DOHH2 (cell line): ENCODE data around the gene WNT2B.

Experiments used
- H3F3A ChIP-seq: fragments of 200-600 bp; sonication (generic), shearing (Covaris generic); 2 replicates; pipeline ENCODE4 v1.6.0; 2016; ENCODE audit warnings: antibody characterized with exemption, mild to moderate bottlenecking; ENCODE audit not compliant: control insufficient read depth, insufficient read depth
- H3K27ac ChIP-seq: fragments of 200-600 bp; sonication (generic); 2 replicates; pipeline ENCODE4 v1.5.1; 2014; ENCODE audit warnings: low read depth, mild to moderate bottlenecking, low read length, moderate library complexity
- H3K27me3 ChIP-seq: fragments of 200-600 bp; sonication (generic); 2 replicates; pipeline ENCODE4 v1.6.1; 2014; ENCODE audit warnings: mild to moderate bottlenecking, low read length, mixed read lengths; ENCODE audit not compliant: control insufficient read depth
- H3K36me3 ChIP-seq: fragments of 200-600 bp; sonication (generic); 2 replicates; pipeline ENCODE4 v1.6.1; 2014; ENCODE audit warnings: mild to moderate bottlenecking, low read length, moderate library complexity, mixed read lengths; ENCODE audit not compliant: control insufficient read depth
- H3K4me1 ChIP-seq: fragments of 200-600 bp; sonication (generic); 2 replicates; pipeline ENCODE4 v1.6.1; 2014; ENCODE audit warnings: mild to moderate bottlenecking, low read length, mixed read lengths; ENCODE audit not compliant: control insufficient read depth
- H3K4me2 ChIP-seq: fragments of 200-600 bp; sonication (generic); 2 replicates; pipeline ENCODE4 v1.6.0; 2014; ENCODE audit warnings: mild to moderate bottlenecking, low read length, moderate library complexity
- H3K4me3 ChIP-seq: fragments of 200-600 bp; sonication (generic); 2 replicates; pipeline ENCODE4 v1.5.1; 2014; ENCODE audit warnings: mild to moderate bottlenecking, low read length, mixed read lengths
- H3K79me2 ChIP-seq: fragments of 200-600 bp; sonication (generic); 2 replicates; pipeline ENCODE4 v1.6.1; 2014; ENCODE audit warnings: mild to moderate bottlenecking, low read length, mixed read lengths; ENCODE audit not compliant: control insufficient read depth
- H3K9me2 ChIP-seq: fragments of 200-600 bp; sonication (generic); replicated peaks from 2 replicates; pipeline ENCODE4 v1.6.1; 2014; ENCODE audit warnings: mild to moderate bottlenecking, low read length, mixed read lengths; ENCODE audit not compliant: control insufficient read depth
- H3K9me3 ChIP-seq: fragments of 200-600 bp; sonication (generic); 2 replicates; pipeline ENCODE4 v1.6.1; 2014; ENCODE audit warnings: antibody characterized with exemption, low read length, mixed read lengths; ENCODE audit not compliant: control insufficient read depth, insufficient read depth
- H4K20me1 ChIP-seq: fragments of 200-600 bp; sonication (generic); 2 replicates; pipeline ENCODE4 v1.6.0; 2014; ENCODE audit warnings: low read depth, mild to moderate bottlenecking, antibody characterized with exemption, low read length, moderate library complexity; ENCODE audit not compliant: control insufficient read depth, insufficient read depth
- CTCF ChIP-seq: fragments of 200-600 bp; sonication (generic); IDR thresholded peaks from one replicate; pipeline ENCODE4 v1.5.1; 2014; ENCODE audit warnings: antibody characterized with exemption, mild to moderate bottlenecking, low read depth, low read length; ENCODE audit not compliant: poor library complexity, severe bottlenecking
- EZH2phosphoT487 ChIP-seq: fragments of 200-600 bp; sonication (generic); IDR thresholded peaks from 2 replicates; pipeline ENCODE4 v1.6.1; 2017; ENCODE audit warnings: borderline replicate concordance, mild to moderate bottlenecking, antibody characterized with exemption, low read length, moderate library complexity, mixed read lengths

WNT2B gene

GRCh38 chr1:112514901-112515300 is 6.1 kb downstream of the WNT2B start:
- Histone ChIP-seq H3K4me1 (no peaks in the 10 kb centered on the region), H3K27me3 (no peaks in the 10 kb centered on the region), H3K27ac (no peak overlapping the region), H3K9me2 (no peaks in the 10 kb centered on the region), H3K4me3 (no peak overlapping the region), H3K4me2 (no peak overlapping the region), H3K36me3 (no peaks in the 10 kb centered on the region), H3K9me3 (no peaks in the 10 kb centered on the region), H3F3A (no peaks in the 10 kb centered on the region), H3K79me2 (no peaks in the 10 kb centered on the region), H4K20me1 (no peaks in the 10 kb centered on the region)
- no peak for TF ChIP-seq CTCF

GRCh38 chr1:112515311-112516009 is 6.7 kb downstream of the WNT2B start:
- Histone ChIP-seq H3K4me1 (no peaks in the 10 kb centered on the region), H3K27ac (no peak overlapping the region), H3K36me3 (no peaks in the 10 kb centered on the region), H3K27me3 (no peaks in the 10 kb centered on the region), H3K79me2 (no peaks in the 10 kb centered on the region), H3K9me3 (no peaks in the 10 kb centered on the region), H3F3A (no peaks in the 10 kb centered on the region), H4K20me1 (no peaks in the 10 kb centered on the region), H3K4me3 (no peak overlapping the region), H3K9me2 (no peaks in the 10 kb centered on the region), H3K4me2 (no peak overlapping the region)
- TF ChIP-seq EZH2phosphoT487 (no peak), CTCF (no peak)

DNA sequence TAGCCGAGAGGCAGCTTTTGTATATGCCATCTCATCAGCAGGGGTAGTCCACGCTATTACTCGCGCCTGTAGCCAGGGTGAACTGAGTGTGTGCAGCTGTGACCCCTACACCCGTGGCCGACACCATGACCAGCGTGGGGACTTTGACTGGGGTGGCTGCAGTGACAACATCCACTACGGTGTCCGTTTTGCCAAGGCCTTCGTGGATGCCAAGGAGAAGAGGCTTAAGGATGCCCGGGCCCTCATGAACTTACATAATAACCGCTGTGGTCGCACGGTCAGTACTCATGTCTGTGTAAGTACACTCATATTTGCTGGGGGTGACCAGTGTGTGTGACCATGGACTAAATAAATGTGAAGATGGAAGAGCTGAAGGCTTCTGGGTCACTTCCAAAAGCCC is 7.4 kb downstream of the WNT2B start:
- Histone ChIP-seq H3K27me3 (no peaks in the 10 kb centered on the region), H3K9me2 (no peaks in the 10 kb centered on the region), H3K79me2 (no peaks in the 10 kb centered on the region), H4K20me1 (no peaks in the 10 kb centered on the region), H3K4me3 (no peak overlapping the region), H3K4me2 (no peak overlapping the region), H3K27ac (no peak overlapping the region), H3K4me1 (no peaks in the 10 kb centered on the region), H3K9me3 (no peaks in the 10 kb centered on the region), H3K36me3 (no peaks in the 10 kb centered on the region), H3F3A (no peaks in the 10 kb centered on the region)
- TF ChIP-seq CTCF (no peak), EZH2phosphoT487 (no peak)

DNA sequence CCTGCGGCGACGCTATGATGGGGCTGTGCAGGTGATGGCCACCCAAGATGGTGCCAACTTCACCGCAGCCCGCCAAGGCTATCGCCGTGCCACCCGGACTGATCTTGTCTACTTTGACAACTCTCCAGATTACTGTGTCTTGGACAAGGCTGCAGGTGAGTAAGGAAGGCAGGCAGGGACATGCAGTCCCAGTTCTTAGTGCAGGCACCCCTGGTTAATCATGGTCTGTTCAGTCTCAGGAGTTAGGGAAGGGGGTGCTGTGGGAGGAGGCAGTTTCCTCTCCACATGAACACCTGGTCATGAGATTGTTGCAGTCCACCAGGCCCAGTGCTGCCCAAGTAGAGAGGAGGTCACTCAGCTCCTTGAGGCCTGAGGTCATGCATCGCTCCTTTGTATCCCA is 8.5 kb downstream of the WNT2B start:
- H4K20me1 ChIP-seq, result no peaks in the 10 kb centered on the region
- TF ChIP-seq EZH2phosphoT487 (no peak), CTCF (no peak)
- H3K27ac ChIP-seq, result no peak overlapping the region
- H3F3A ChIP-seq, result no peaks in the 10 kb centered on the region
- H3K4me1 ChIP-seq, result no peaks in the 10 kb centered on the region
- H3K27me3 ChIP-seq, result no peaks in the 10 kb centered on the region
- no peak overlapping the region for H3K4me2 ChIP-seq
- H3K79me2 ChIP-seq, result no peaks in the 10 kb centered on the region
- H3K36me3 ChIP-seq, result no peaks in the 10 kb centered on the region
- H3K4me3 ChIP-seq, result no peak overlapping the region
- H3K9me3 ChIP-seq, result no peaks in the 10 kb centered on the region
- H3K9me2 ChIP-seq, result no peaks in the 10 kb centered on the region
